B cell (primary cell): ENCODE results near the gene ATP9A. TPM values are rescaled to one million over a fixed set of nuclear protein-coding genes. Genes with fewer than 3 reads are reported as not detected.

ENCODE experiments used
- ATAC-seq: fragments of 200-7000 bp; cut with Tn5 transposase; one replicate; pipeline ENCODE4 v1.10.0; 2021; ENCODE audit warnings: low read depth, mild to moderate bottlenecking, moderate number of reproducible peaks, moderate library complexity
- CTCF ChIA-PET: fragments of 350-600 bp; sonication (Branson Sonifier 250); formaldehyde crosslinking; loops from one replicate; lab custom pipeline; 2021; ENCODE audit warnings: antibody characterized with exemption, inconsistent platforms; lab: Charles Lee
- POLR2A ChIA-PET: fragments of 350-600 bp; sonication (Branson Sonifier 250); formaldehyde crosslinking; loops from one replicate; lab custom pipeline; 2021; ENCODE audit warnings: antibody characterized with exemption; lab: Charles Lee
- DNase-seq: peaks from one replicate; pipeline ENCODE4 v3.0.0; 2013
- H2AFZ ChIP-seq: 2 replicates; pipeline ENCODE4 v1.6.1; 2012; ENCODE audit warnings: mild to moderate bottlenecking, low read depth, low read length; ENCODE audit not compliant: insufficient read depth, poor library complexity, severe bottlenecking
- H3K27ac ChIP-seq, 2 donors: 1 replicate in 1 of 2; 2 replicates in 1 of 2; pipeline ENCODE4 v1.5.1; 2012 to 2013; ENCODE audit warnings: low read length in 2 of 2, mild to moderate bottlenecking in 2 of 2, moderate library complexity in 1 of 2
- H3K27me3 ChIP-seq, 4 experiments: fragments of 200-600 bp in 1 of 4; sonication (generic) in 1 of 4; replicated peaks in 1 of 4; 1 replicate in 2 of 4; 2 replicates in 2 of 4; pipeline versions ENCODE4 v1.6.1 to v1.7.0; 2013 to 2016; ENCODE audit warnings: low read length in 3 of 4, mild to moderate bottlenecking in 2 of 4, mixed read lengths in 1 of 4, moderate library complexity in 1 of 4; ENCODE audit not compliant: insufficient read depth in 4 of 4, control insufficient read depth in 3 of 4; ENCODE audit errors: control extremely low read depth in 1 of 4
- H3K36me3 ChIP-seq, 2 experiments: replicated peaks in 1 of 2; 1 replicate in 1 of 2; 2 replicates in 1 of 2; pipeline versions ENCODE4 v1.6.1 to v1.7.1; 2013; ENCODE audit warnings: low read length in 1 of 2; ENCODE audit not compliant: insufficient read depth in 2 of 2, control insufficient read depth in 1 of 2; ENCODE audit errors: control extremely low read depth in 1 of 2, extremely low read depth in 1 of 2
- H3K4me1 ChIP-seq, 2 donors: fragments of 200-600 bp in 1 of 2; sonication (generic) in 1 of 2; 1 replicate in 1 of 2; 2 replicates in 1 of 2; pipeline versions ENCODE4 v1.5.1 to v1.6.1; 2013 to 2017; ENCODE audit warnings: low read length in 2 of 2; ENCODE audit not compliant: control insufficient read depth in 2 of 2, insufficient read depth in 2 of 2
- H3K4me2 ChIP-seq: replicated peaks from 2 replicates; pipeline ENCODE3; 2012; ENCODE audit warnings: mild to moderate bottlenecking, low read depth, low read length; ENCODE audit not compliant: poor library complexity, severe bottlenecking
- H3K4me3 ChIP-seq, 5 experiments: fragments of 200-600 bp in 1 of 5; sonication (generic) in 1 of 5; 1 replicate in 3 of 5; 2 replicates in 2 of 5; pipeline versions ENCODE4 v1.5.1 to v1.7.0; 2011 to 2016; ENCODE audit warnings: low read length in 4 of 5, mild to moderate bottlenecking in 4 of 5, low read depth in 2 of 5, control low read depth in 1 of 5, moderate library complexity in 1 of 5; ENCODE audit not compliant: insufficient read depth in 1 of 5; ENCODE audit errors: control extremely low read depth in 1 of 5, extremely low read depth in 1 of 5
- H3K79me2 ChIP-seq: fragments of 200-600 bp; sonication (generic); one replicate; pipeline ENCODE4 v1.6.0; 2016; ENCODE audit warnings: low read length; ENCODE audit not compliant: control insufficient read depth, insufficient read depth
- H3K9ac ChIP-seq: fragments of 200-600 bp; sonication (generic); 2 replicates; pipeline ENCODE4 v1.6.1; 2017; ENCODE audit warnings: mild to moderate bottlenecking, low read length, moderate library complexity
- H3K9me3 ChIP-seq, 3 donors: one replicate each; pipeline versions ENCODE4 v1.6.1 to v1.7.1; 2013; ENCODE audit warnings: low read length in 2 of 3; ENCODE audit not compliant: control insufficient read depth in 2 of 3, insufficient read depth in 1 of 3; ENCODE audit errors: control extremely low read depth in 1 of 3
- H4K20me1 ChIP-seq: 2 replicates; pipeline ENCODE4 v1.6.0; 2012; ENCODE audit warnings: mild to moderate bottlenecking, low read length; ENCODE audit not compliant: insufficient read depth, control insufficient read depth, poor library complexity, severe bottlenecking
- H3K27ac Mint-ChIP-seq: one replicate; pipeline ENCODE4 v1.8.0; 2021; ENCODE audit warnings: mixed read lengths
- H3K27me3 Mint-ChIP-seq: one replicate; pipeline ENCODE4 v1.8.0; 2021; ENCODE audit warnings: mixed read lengths
- H3K4me1 Mint-ChIP-seq: one replicate; pipeline ENCODE4 v1.8.0; 2021; ENCODE audit warnings: mixed read lengths
- H3K4me3 Mint-ChIP-seq: one replicate; pipeline ENCODE4 v1.8.0; 2021; ENCODE audit warnings: mixed read lengths
- H3K9me3 Mint-ChIP-seq: one replicate; pipeline ENCODE4 v1.8.0; 2022; ENCODE audit warnings: mixed read lengths; ENCODE audit not compliant: insufficient read depth
- CTCF ChIP-seq: fragments of 200-600 bp; IDR thresholded peaks from one replicate; pipeline ENCODE4 v1.8.0; 2022; ENCODE audit warnings: antibody characterized with exemption, mild to moderate bottlenecking
- EZH2 ChIP-seq: IDR thresholded peaks from 2 replicates; pipeline ENCODE4 v1.6.1; 2012; ENCODE audit warnings: borderline replicate concordance, low read depth, mild to moderate bottlenecking, moderate library complexity, low read length; ENCODE audit not compliant: insufficient read depth, poor library complexity, severe bottlenecking
- WGBS: methylation state at CpG from one replicate; pipeline ENCODE4 v1.1.5; 2013; ENCODE audit warnings: missing lambda C conversion rate; ENCODE audit not compliant: insufficient coverage; 5-methylcytosine and 5-hydroxymethylcytosine counted together
- intact Hi-C: fragments of 100-400 bp; cut with micrococcal nuclease; formaldehyde crosslinking; loops from one replicate; pipeline ENCODE4 v1.10.0; 2022
- polyA plus RNA-seq: library from polyadenylated mRNA; depleted of rRNA; stranded (reverse); fragments of >200 nt; gene quantifications from 2 replicates; pipeline ENCODE4 v1.2.3, GENCODE V29; 2012
- total RNA-seq, 2 donors: library from RNA; stranded (reverse); fragments of 120-200 nt in 1 of 2; gene quantifications; 1 replicate in 1 of 2; 2 replicates in 1 of 2; pipeline versions ENCODE4 v1.2.3 to v1.2.4, GENCODE V29; 2013 to 2022

Gene ATP9A
- total and polyA plus RNA-seq, 2 donors (not counting 1 experiment from before 2014, with no cell fraction given) = 0.13 to 0.22 TPM

GRCh38 chr20:51583499-51583898, 184.7 kb downstream of the ATP9A start:
- Histone ChIP-seq H3K36me3 (no peaks in the 10 kb centered on the region), H4K20me1 (no peaks in the 10 kb centered on the region), H3K4me3 (no peak overlapping the region), H3K79me2 (no peaks in the 10 kb centered on the region), H3K4me1 (peaks cover 3 to 4% of the 10 kb centered on the region in 2 donors), H3K9me3 (no peaks in the 10 kb centered on the region), H3K9ac (no peak overlapping the region), H3K27me3 (peaks cover 0 to 8% (median 3%) of the 10 kb centered on the region in 4 experiments), H3K27ac (no peak overlapping the region), H2AFZ (no peak overlapping the region), H3K4me2 (no peak overlapping the region)
- no peaks in the 10 kb centered on the region for H3K9me3 Mint-ChIP-seq
- H3K27me3 Mint-ChIP-seq = peaks cover 56% of the 10 kb centered on the region
- H3K4me1 Mint-ChIP-seq = peaks cover 12% of the 10 kb centered on the region
- no peak for TF ChIP-seq EZH2
- TF ChIP-seq CTCF = no peak
- ChIA-PET POLR2A (interaction anchor here (0.6 kb wide), 1 partner anchor 608 kb away, joined by 3 read pairs; no protein-coding TSS in a partner anchor), CTCF (interaction anchor here (0.6 to 0.9 kb wide), 2 partner anchors 11 to 198 kb away, joined by 3 read pairs; no protein-coding TSS in a partner anchor)
- H3K27ac Mint-ChIP-seq = no peak overlapping the region
- ATAC-seq (no peak), DNase-seq (no peak)
- intact Hi-C loops = no loop called here
- H3K4me3 Mint-ChIP-seq = no peak overlapping the region
- WGBS = 97% methylated on average over 12 of the region's 14 CpGs

- Histone ChIP-seq H4K20me1 (no peaks in the 10 kb centered on the region), H3K4me2 (no peak overlapping the region), H3K9me3 (no peaks in the 10 kb centered on the region), H3K27me3 (peaks cover 0 to 10% (median 4%) of the 10 kb centered on the region in 4 experiments), H3K9ac (no peak overlapping the region), H3K4me3 (no peak overlapping the region), H3K36me3 (no peaks in the 10 kb centered on the region), H3K4me1 (peaks cover 3 to 4% of the 10 kb centered on the region in 2 donors), H3K27ac (no peak overlapping the region), H2AFZ (no peak overlapping the region), H3K79me2 (no peaks in the 10 kb centered on the region)
- ChIA-PET POLR2A (interaction anchor here (0.6 kb wide), 1 partner anchor 607 kb away, joined by 3 read pairs; no protein-coding TSS in a partner anchor), CTCF (interaction anchor here (0.6 to 0.9 kb wide), 2 partner anchors 12 to 198 kb away, joined by 3 read pairs; no protein-coding TSS in a partner anchor)
- ATAC-seq (no peak), DNase-seq (no peak)
- H3K27me3 Mint-ChIP-seq = peaks cover 56% of the 10 kb centered on the region
- H3K9me3 Mint-ChIP-seq = no peaks in the 10 kb centered on the region
- H3K4me1 Mint-ChIP-seq = peaks cover 12% of the 10 kb centered on the region
- H3K27ac Mint-ChIP-seq = no peak overlapping the region
- H3K4me3 Mint-ChIP-seq = no peak overlapping the region
- 92% methylated on average over 13 of the region's 13 CpGs for WGBS
- TF ChIP-seq CTCF (no peak), EZH2 (no peak)
- intact Hi-C loops = no loop called here
Measured at GRCh38 chr20:51583073-51583472, 185.1 kb downstream of the ATP9A start.
